Uterus (tissue), 2 donors: ENCODE data around the gene HOXD10.

Source experiments
- CTCF ChIP-seq, 4 experiments: fragments of 200-600 bp in 2 of 4; fragments of 450-650 bp in 2 of 4; sonication (generic) in 2 of 4; IDR thresholded peaks; one replicate each; pipeline ENCODE4 v1.5.1; 2016 to 2019; ENCODE audit warnings: antibody characterized with exemption in 4 of 4, mild to moderate bottlenecking in 2 of 4, moderate library complexity in 1 of 4
- POLR2A ChIP-seq, 2 donors: fragments of 450-650 bp; IDR thresholded peaks; one replicate each; pipeline ENCODE4 v1.6.1; 2016; ENCODE audit warnings: antibody characterized with exemption in 2 of 2, mild to moderate bottlenecking in 1 of 2, moderate library complexity in 1 of 2

- TF ChIP-seq POLR2A (IDR thresholded peaks at IDR 0.05), result no peak
- TF ChIP-seq CTCF (IDR thresholded peaks at IDR 0.05), result no peak
Measured at GRCh38 chr2:176076796-176077195, 39.8 kb upstream of the HOXD10 start.
